GM21825 (cell line): ENCODE measurements around the gene CD81.

Experiments used
- ATAC-seq: cut with Tn5 transposase; IDR thresholded peaks from one replicate; pipeline ENCODE4 v1.9.1; 2021; ENCODE audit warnings: mild to moderate bottlenecking, moderate library complexity; ENCODE audit not compliant: unreplicated experiment

CD81 gene

GRCh38 chr11:2388431-2389376 is 11.6 kb downstream of the CD81 start:
- ATAC-seq = no peak

- no peak for ATAC-seq
These were observed 12.4 kb downstream of the CD81 start for GRCh38 chr11:2389377-2390026.

- no peak for ATAC-seq
These were observed 13.1 kb downstream of the CD81 start for GRCh38 chr11:2390091-2390724.

GRCh38 chr11:2390725-2391151 is 13.6 kb downstream of the CD81 start:
- ATAC-seq = no peak

- no peak for ATAC-seq
These were observed 14.3 kb downstream of the CD81 start for GRCh38 chr11:2391181-2391975.

- ATAC-seq = no peak
These were observed 15.3 kb downstream of the CD81 start for GRCh38 chr11:2392241-2392959.

- no peak for ATAC-seq
These were observed 16.2 kb downstream of the CD81 start for GRCh38 chr11:2393111-2393868.

GRCh38 chr11:2393941-2394817 is 17.1 kb downstream of the CD81 start:
- no peak for ATAC-seq

GRCh38 chr11:2394818-2395105 is 17.7 kb downstream of the CD81 start:
- no peak for ATAC-seq

GRCh38 chr11:2395211-2395730 is 18.2 kb downstream of the CD81 start:
- ATAC-seq = no peak

GRCh38 chr11:2395856-2396255 is 18.7 kb downstream of the CD81 start:
- no peak for ATAC-seq

- no peak for ATAC-seq
These were observed 19.4 kb downstream of the CD81 start for GRCh38 chr11:2396471-2396870.

- no peak for ATAC-seq
These were observed 19.9 kb downstream of the CD81 start for GRCh38 chr11:2397005-2397404.

GRCh38 chr11:2398664-2399355 is 21.7 kb downstream of the CD81 start:
- no peak for ATAC-seq

GRCh38 chr11:2399488-2400068 is 22.5 kb downstream of the CD81 start:
- no peak for ATAC-seq

- peak; percentile 77 for ATAC-seq
These were observed 23.1 kb downstream of the CD81 start, which contains the start of gene TSSC4 for GRCh38 chr11:2400069-2400761. TSS of gene TSSC4 (plus strand) at chr11:2400750. CDS start at chr11:2402634, 1,884 bp downstream.
